Right lobe of liver (tissue), 4 donors: ENCODE results near the gene POLR2B.

ENCODE experiments used
- POLR2A ChIP-seq: fragments of 450-650 bp; IDR thresholded peaks from one replicate; pipeline ENCODE4 v1.6.1; 2017; ENCODE audit warnings: antibody characterized with exemption, mild to moderate bottlenecking
- TF ChIP-seq, protein P1 (sequence below), 4 donors: fragments of 200-600 bp in 3 of 4; fragments of 450-650 bp in 1 of 4; IDR thresholded peaks; one replicate each; pipeline versions ENCODE4 v1.5.1 to v1.8.0; 2016 to 2022; ENCODE audit warnings: antibody characterized with exemption in 4 of 4, mild to moderate bottlenecking in 2 of 4
- donor health status: DM: no; HTN: no; CAD: no.
- donor health status: DM: no; HTN: no; CAD: no.
- donor health status: DM: no; HTN: yes; CAD: no.

- TF ChIP-seq, protein P1, sequence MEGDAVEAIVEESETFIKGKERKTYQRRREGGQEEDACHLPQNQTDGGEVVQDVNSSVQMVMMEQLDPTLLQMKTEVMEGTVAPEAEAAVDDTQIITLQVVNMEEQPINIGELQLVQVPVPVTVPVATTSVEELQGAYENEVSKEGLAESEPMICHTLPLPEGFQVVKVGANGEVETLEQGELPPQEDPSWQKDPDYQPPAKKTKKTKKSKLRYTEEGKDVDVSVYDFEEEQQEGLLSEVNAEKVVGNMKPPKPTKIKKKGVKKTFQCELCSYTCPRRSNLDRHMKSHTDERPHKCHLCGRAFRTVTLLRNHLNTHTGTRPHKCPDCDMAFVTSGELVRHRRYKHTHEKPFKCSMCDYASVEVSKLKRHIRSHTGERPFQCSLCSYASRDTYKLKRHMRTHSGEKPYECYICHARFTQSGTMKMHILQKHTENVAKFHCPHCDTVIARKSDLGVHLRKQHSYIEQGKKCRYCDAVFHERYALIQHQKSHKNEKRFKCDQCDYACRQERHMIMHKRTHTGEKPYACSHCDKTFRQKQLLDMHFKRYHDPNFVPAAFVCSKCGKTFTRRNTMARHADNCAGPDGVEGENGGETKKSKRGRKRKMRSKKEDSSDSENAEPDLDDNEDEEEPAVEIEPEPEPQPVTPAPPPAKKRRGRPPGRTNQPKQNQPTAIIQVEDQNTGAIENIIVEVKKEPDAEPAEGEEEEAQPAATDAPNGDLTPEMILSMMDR (IDR thresholded peaks at IDR 0.05): no peak
- TF ChIP-seq POLR2A: no peak
Observed at GRCh38 chr4:56961107-56961500, 17.6 kb upstream of the POLR2B start.
